ENCODE measurements around the gene ZNF667. TPM values are rescaled to one million over a fixed set of nuclear protein-coding genes. Genes with fewer than 3 reads are reported as not detected.

Gene ZNF667
- total and polyA plus RNA-seq, 11 donors, result 1.9 to 7.7 (median 4.7) TPM

DNA sequence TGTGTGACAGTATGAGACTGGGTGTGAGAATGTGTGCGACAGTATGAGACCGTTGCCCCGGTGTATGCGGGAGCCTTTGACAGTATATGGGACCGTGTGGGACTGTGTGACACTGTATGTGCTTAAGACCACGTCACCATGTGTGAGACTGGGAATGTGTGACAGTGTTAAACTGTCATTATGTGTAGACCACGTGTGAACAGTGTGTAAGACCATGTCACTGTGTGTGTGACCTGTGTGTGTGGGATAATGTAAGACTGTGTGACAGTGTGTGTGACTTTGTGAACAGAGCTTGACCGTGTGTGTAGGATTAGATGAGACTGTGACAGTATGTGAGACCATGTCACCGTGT is 72.5 kb downstream of the ZNF667 start:
- Histone ChIP-seq H3K4me1 (peaks cover 0 to 19% (median 14%) of the 10 kb centered on the region in 12 donors), H3K4me3 (peak overlapping the region; percentile 51 to 91 (median 72)), H3K27me3 (no peaks in the 10 kb centered on the region), H3K9me3 (peaks cover 0 to 72% (median 42%) of the 10 kb centered on the region in 12 donors), H3K27ac (peak overlapping the region in 8 of 12 donors; percentile 89 to 99 (median 96)), H3K36me3 (peaks cover 0 to 33% (median 30%) of the 10 kb centered on the region in 9 donors)
- WGBS, 4 donors, result 53 to 60% (median 56%) methylated on average over 9 of the region's 9 CpGs
- peak in 3 of 4 donors; percentile 2 to 7 (median 3) for ATAC-seq
- TF ChIP-seq POLR2A (IDR thresholded peaks at IDR 0.05), result no peak
- TF ChIP-seq, protein P1, sequence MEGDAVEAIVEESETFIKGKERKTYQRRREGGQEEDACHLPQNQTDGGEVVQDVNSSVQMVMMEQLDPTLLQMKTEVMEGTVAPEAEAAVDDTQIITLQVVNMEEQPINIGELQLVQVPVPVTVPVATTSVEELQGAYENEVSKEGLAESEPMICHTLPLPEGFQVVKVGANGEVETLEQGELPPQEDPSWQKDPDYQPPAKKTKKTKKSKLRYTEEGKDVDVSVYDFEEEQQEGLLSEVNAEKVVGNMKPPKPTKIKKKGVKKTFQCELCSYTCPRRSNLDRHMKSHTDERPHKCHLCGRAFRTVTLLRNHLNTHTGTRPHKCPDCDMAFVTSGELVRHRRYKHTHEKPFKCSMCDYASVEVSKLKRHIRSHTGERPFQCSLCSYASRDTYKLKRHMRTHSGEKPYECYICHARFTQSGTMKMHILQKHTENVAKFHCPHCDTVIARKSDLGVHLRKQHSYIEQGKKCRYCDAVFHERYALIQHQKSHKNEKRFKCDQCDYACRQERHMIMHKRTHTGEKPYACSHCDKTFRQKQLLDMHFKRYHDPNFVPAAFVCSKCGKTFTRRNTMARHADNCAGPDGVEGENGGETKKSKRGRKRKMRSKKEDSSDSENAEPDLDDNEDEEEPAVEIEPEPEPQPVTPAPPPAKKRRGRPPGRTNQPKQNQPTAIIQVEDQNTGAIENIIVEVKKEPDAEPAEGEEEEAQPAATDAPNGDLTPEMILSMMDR (IDR thresholded peaks at IDR 0.05), result no peak
- intact Hi-C loops (cut with DNase I), result loop anchor here in 6 of 10 donors (1.0 to 10.0 kb wide), 8 partner anchors 11 to 163 kb away; partner anchors contain the start of genes ZNF667 (in 4 of the 6), ZFP28 (in 2 of the 6), ZNF470 (in 2 of the 6) and ZNF471 (in 1 of the 6)
- no peak for DNase-seq

DNA sequence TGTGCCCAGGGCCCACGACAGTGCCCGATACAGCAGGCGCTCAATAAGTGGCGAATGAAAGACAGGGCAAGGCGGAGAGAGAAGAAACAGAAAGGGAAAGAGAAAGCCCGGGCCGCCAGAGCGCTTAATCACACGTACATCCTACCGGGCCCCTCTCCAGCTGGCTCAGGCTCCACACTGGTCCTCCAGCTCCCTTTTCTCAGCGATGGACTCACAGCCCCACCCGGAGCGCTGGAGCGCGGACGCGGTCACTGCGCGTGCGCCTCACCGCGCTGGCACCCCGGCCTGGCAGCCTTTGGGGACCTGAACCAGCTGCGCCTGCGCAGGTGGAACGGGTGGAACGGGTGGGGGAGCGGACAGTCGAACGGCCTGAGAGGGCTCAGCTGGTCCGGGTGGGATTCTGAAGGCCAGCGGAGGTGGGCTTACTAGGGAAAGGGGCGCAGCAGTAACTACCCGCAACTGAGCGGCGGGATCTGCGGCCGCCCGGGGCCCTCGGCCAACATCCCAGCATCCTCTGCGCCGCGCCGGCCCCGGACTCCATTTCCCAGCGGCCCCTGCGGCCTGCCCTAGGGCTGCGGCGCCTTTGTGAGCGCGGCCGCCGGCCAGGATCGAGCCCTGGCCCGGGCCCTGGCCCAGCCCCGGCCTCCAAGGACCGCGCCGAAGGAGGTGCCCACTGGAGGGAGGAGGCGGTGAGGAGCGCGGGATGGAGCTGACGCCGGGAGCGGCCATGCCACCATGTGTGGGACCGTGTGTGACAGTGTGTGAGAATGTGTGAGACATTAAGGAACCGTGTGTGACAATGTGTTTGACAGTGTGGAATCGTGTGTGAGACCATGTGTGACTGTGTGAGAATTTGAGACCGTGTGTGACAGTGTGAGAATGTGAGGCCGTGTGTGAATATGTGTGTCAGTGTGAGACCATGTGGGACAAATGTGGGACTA is 73.1 kb downstream of the ZNF667 start, which contains the start of gene ZNF583:
Gene ZNF583 (plus strand): TSS at position 569 of the 941 bp plus-strand sequence. CDS start 2,783 bp downstream, outside the sequence.
- DNase-seq, result peak; percentile 96 to 98 (median 98)
- Histone ChIP-seq H3K27me3 (no peaks in the 10 kb centered on the region), H3K9me3 (peaks cover 0 to 72% (median 39%) of the 10 kb centered on the region in 12 donors), H3K27ac (peak within 1 kb of the TSS; percentile 89 to 99 (median 96)), H3K4me3 (peak within 1 kb of the TSS; percentile 51 to 91 (median 72)), H3K4me1 (peaks cover 0 to 19% (median 14%) of the 10 kb centered on the region in 12 donors), H3K36me3 (peaks cover 0 to 33% (median 26%) of the 10 kb centered on the region in 9 donors)
- peak; percentile 95 to 99 (median 98) for ATAC-seq
- WGBS, 4 donors, result 0 to 1% (median 1%) methylated on average over 58 to 70 of the region's 70 CpGs
- intact Hi-C loops (cut with DNase I), result loop anchor here in 6 of 10 donors (1.0 to 10.0 kb wide), 7 partner anchors 11 to 163 kb away; partner anchors contain the start of genes ZNF667 (in 4 of the 6), ZFP28 (in 2 of the 6), ZNF470 (in 2 of the 6) and ZNF582 (in 2 of the 6)
- TF ChIP-seq POLR2A (IDR thresholded peaks at IDR 0.05), result peak in 1 of 2 donors; percentile 60
- TF ChIP-seq, protein P1 (IDR thresholded peaks at IDR 0.05), result peak in 1 of 12 donors; percentile 8

DNA sequence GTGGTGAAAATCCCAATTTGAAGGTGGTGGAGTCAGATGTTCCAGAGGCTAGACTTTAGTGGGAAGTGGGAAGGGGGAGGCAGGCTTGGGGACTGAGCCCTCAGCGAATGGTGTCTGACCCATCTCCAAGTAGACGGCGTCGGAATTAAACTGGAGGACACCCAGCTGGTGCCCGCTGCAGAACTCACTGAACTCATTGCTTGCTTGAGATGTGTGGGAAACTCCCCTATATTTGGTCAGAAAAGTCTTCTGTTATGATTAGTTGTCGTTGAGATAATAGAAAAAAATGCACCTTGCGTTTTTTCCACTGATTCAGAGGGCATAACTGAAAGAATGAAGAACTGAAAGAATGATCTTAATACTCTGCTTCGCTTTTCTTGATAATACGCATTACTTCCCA is 73.9 kb downstream of the ZNF667 start:
- no peak for TF ChIP-seq POLR2A (IDR thresholded peaks at IDR 0.05)
- TF ChIP-seq, protein P1 (IDR thresholded peaks at IDR 0.05), result no peak
- intact Hi-C loops (cut with DNase I), result loop anchor here in 5 of 10 donors (1.0 to 10.0 kb wide), 5 partner anchors 10 to 162 kb away; partner anchors contain the start of genes ZNF667 (in 4 of the 5), ZFP28 (in 1 of the 5), ZNF470 (in 1 of the 5) and ZNF582 (in 1 of the 5)
- Histone ChIP-seq H3K4me3 (peak overlapping the region; percentile 51 to 91 (median 72)), H3K4me1 (peaks cover 0 to 19% (median 14%) of the 10 kb centered on the region in 12 donors), H3K36me3 (peaks cover 0 to 32% (median 25%) of the 10 kb centered on the region in 9 donors), H3K9me3 (peaks cover 0 to 72% (median 31%) of the 10 kb centered on the region in 12 donors), H3K27me3 (no peaks in the 10 kb centered on the region), H3K27ac (peak overlapping the region; percentile 89 to 99 (median 96))
- no peak for ATAC-seq
- WGBS, 4 donors, result 14 to 33% (median 22%) methylated on average over 9 of the region's 9 CpGs
- DNase-seq, result no peak
